Natural killer cell (primary cell): ENCODE results near the gene CD276. TPM values are rescaled to one million over a fixed set of nuclear protein-coding genes. Genes with fewer than 3 reads are reported as not detected.
A peak's percentile ranks its signal among the peaks of the same experiment; 100 is the strongest.

Source experiments
- ATAC-seq, 3 donors: fragments of 150-1000 bp in 2 of 3; fragments of 200-7000 bp in 1 of 3; cut with Tn5 transposase; 1 replicate in 1 of 3; 2 replicates in 2 of 3; pipeline ENCODE4 v1.10.0; 2021; ENCODE audit warnings: mild to moderate bottlenecking in 2 of 3, moderate library complexity in 2 of 3
- DNase-seq, 2 donors: peaks; one replicate each; pipeline versions ENCODE4 v3.0.0 to v3.0.0-alpha.2; 2013 to 2021; ENCODE audit warnings: mixed read lengths in 1 of 2
- H3K27ac ChIP-seq: one replicate; pipeline ENCODE4 v1.5.1; 2013; ENCODE audit warnings: mild to moderate bottlenecking, low read length
- H3K27me3 ChIP-seq: one replicate; pipeline ENCODE4 v1.6.1; 2013; ENCODE audit warnings: low read length; ENCODE audit not compliant: control insufficient read depth, insufficient read depth
- H3K36me3 ChIP-seq: one replicate; pipeline ENCODE4 v1.6.1; 2013; ENCODE audit warnings: low read length; ENCODE audit not compliant: control insufficient read depth, insufficient read depth
- H3K4me1 ChIP-seq: one replicate; pipeline ENCODE4 v1.6.1; 2013; ENCODE audit warnings: low read length; ENCODE audit not compliant: control insufficient read depth, insufficient read depth
- H3K4me3 ChIP-seq: one replicate; pipeline ENCODE4 v1.5.1; 2013; ENCODE audit warnings: low read length
- H3K9me3 ChIP-seq: one replicate; pipeline ENCODE4 v1.6.1; 2013; ENCODE audit warnings: low read length; ENCODE audit not compliant: control insufficient read depth, insufficient read depth
- H3K27ac Mint-ChIP-seq, 2 donors: one replicate each; pipeline ENCODE4 v1.8.0; 2022; ENCODE audit warnings: mild to moderate bottlenecking in 2 of 2, mixed read lengths in 2 of 2, moderate library complexity in 1 of 2
- H3K27me3 Mint-ChIP-seq, 2 donors: one replicate each; pipeline ENCODE4 v1.8.0; 2022; ENCODE audit warnings: low read depth in 2 of 2, mixed read lengths in 2 of 2
- H3K36me3 Mint-ChIP-seq: one replicate; pipeline ENCODE4 v1.8.0; 2022; ENCODE audit warnings: mixed read lengths
- H3K4me1 Mint-ChIP-seq, 2 donors: one replicate each; pipeline ENCODE4 v1.8.0; 2022; ENCODE audit warnings: mixed read lengths in 2 of 2
- H3K4me3 Mint-ChIP-seq: one replicate; pipeline ENCODE4 v1.8.0; 2022; ENCODE audit warnings: mild to moderate bottlenecking, moderate library complexity, mixed read lengths
- H3K9me3 Mint-ChIP-seq, 2 donors: one replicate each; pipeline ENCODE4 v1.8.0; 2022; ENCODE audit warnings: mixed read lengths in 2 of 2
- WGBS: methylation state at CpG from one replicate; pipeline ENCODE4 v1.1.7; 2013; ENCODE audit warnings: missing lambda C conversion rate; ENCODE audit not compliant: insufficient coverage; 5-methylcytosine and 5-hydroxymethylcytosine counted together
- intact Hi-C: fragments of 100-400 bp; cut with micrococcal nuclease; formaldehyde crosslinking; loops from one replicate; pipeline ENCODE4 v1.14.2; 2022
- total RNA-seq, 4 donors: library from RNA; stranded (reverse); fragments of 120-200 nt in 1 of 4; gene quantifications; one replicate each; pipeline versions ENCODE4 v1.2.3 to v1.2.4, GENCODE V29; 2013 to 2022
- TF ChIP-seq, protein P1 (sequence below): fragments of 200-600 bp; IDR thresholded peaks from one replicate; pipeline ENCODE4 v1.8.0; 2022; ENCODE audit warnings: antibody characterized with exemption

Gene CD276
- total RNA-seq, 3 donors from 2014 or later (not counting 1 experiment from before 2014, with no cell fraction given), result not detected

DNA sequence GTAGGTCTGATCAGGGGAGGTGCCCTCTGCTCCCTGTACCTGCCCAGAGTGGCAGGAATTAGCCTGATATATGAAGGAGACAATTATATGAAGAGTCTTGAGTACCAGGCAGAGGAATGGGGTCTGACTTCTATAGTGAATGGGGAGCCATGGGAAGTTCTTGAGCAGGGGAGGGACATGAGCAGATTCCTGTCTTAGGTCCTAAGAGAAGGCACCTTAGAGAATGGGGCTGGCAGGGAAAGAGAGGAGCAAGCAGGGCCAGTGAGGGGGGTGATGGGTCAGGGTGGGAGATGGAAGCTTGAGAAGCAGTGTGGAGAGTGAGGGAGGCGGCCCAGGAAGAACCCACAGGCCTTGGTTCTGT lies 12.4 kb downstream of the CD276 start:
- TF ChIP-seq, protein P1, sequence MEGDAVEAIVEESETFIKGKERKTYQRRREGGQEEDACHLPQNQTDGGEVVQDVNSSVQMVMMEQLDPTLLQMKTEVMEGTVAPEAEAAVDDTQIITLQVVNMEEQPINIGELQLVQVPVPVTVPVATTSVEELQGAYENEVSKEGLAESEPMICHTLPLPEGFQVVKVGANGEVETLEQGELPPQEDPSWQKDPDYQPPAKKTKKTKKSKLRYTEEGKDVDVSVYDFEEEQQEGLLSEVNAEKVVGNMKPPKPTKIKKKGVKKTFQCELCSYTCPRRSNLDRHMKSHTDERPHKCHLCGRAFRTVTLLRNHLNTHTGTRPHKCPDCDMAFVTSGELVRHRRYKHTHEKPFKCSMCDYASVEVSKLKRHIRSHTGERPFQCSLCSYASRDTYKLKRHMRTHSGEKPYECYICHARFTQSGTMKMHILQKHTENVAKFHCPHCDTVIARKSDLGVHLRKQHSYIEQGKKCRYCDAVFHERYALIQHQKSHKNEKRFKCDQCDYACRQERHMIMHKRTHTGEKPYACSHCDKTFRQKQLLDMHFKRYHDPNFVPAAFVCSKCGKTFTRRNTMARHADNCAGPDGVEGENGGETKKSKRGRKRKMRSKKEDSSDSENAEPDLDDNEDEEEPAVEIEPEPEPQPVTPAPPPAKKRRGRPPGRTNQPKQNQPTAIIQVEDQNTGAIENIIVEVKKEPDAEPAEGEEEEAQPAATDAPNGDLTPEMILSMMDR, result no peak
- no peaks in the 10 kb centered on the region for H3K9me3 Mint-ChIP-seq
- no peaks in the 10 kb centered on the region for H3K36me3 ChIP-seq
- H3K27me3 ChIP-seq, result peaks cover 21% of the 10 kb centered on the region
- H3K36me3 Mint-ChIP-seq, result no peaks in the 10 kb centered on the region
- H3K9me3 ChIP-seq, result no peaks in the 10 kb centered on the region
- H3K4me1 ChIP-seq, result peaks cover 13% of the 10 kb centered on the region
- no peak overlapping the region for H3K27ac ChIP-seq
- H3K4me1 Mint-ChIP-seq, result peaks cover 11 to 22% of the 10 kb centered on the region in 2 donors
- peak overlapping the region in 1 of 2 donors; percentile 76 for H3K27ac Mint-ChIP-seq
- DNase-seq (no peak), ATAC-seq (no peak)
- no peak overlapping the region for H3K4me3 Mint-ChIP-seq
- WGBS, result 5% methylated on average over 1 of the region's 1 CpG
- H3K4me3 ChIP-seq, result no peak overlapping the region
- intact Hi-C loops, result no loop called here
- peaks cover 49 to 65% of the 10 kb centered on the region in 2 donors for H3K27me3 Mint-ChIP-seq

DNA sequence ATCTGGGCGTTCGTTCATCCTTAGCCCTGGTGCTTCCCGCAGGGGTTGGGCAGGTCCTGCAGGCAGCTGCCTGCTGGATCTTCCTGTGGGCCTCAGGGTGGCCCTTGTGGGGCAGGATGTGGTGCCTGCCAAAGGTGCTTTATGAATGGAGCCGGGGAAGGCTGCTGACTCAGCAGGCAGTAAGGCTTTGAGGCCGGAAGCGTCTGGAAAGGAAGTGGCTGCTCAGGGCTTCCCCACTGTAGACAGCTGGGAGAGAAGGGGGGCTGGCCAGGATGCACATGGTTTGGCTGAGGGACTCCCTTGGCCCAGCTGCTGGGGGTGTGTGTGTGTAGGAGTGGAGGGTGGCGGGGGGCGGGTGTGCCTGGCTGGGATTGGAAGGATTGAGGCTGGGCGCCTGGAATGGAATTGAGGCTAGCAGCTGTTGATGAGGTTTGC lies 12.9 kb downstream of the CD276 start:
- Mint-ChIP-seq H3K36me3 (no peaks in the 10 kb centered on the region), H3K27ac (peak overlapping the region in 1 of 2 donors; percentile 76), H3K4me1 (peaks cover 11 to 22% of the 10 kb centered on the region in 2 donors), H3K27me3 (peaks cover 49 to 65% of the 10 kb centered on the region in 2 donors), H3K9me3 (no peaks in the 10 kb centered on the region), H3K4me3 (no peak overlapping the region)
- ATAC-seq, result peak; percentile 86 to 94 (median 87)
- H3K36me3 ChIP-seq, result no peaks in the 10 kb centered on the region
- H3K9me3 ChIP-seq, result no peaks in the 10 kb centered on the region
- TF ChIP-seq, protein P1, result no peak
- peaks cover 21% of the 10 kb centered on the region for H3K27me3 ChIP-seq
- peak; percentile 45 to 86 for DNase-seq
- intact Hi-C loops, result no loop called here
- 0% methylated on average over 9 of the region's 9 CpGs for WGBS
- no peak overlapping the region for H3K27ac ChIP-seq
- H3K4me3 ChIP-seq, result no peak overlapping the region
- peaks cover 13% of the 10 kb centered on the region for H3K4me1 ChIP-seq

DNA sequence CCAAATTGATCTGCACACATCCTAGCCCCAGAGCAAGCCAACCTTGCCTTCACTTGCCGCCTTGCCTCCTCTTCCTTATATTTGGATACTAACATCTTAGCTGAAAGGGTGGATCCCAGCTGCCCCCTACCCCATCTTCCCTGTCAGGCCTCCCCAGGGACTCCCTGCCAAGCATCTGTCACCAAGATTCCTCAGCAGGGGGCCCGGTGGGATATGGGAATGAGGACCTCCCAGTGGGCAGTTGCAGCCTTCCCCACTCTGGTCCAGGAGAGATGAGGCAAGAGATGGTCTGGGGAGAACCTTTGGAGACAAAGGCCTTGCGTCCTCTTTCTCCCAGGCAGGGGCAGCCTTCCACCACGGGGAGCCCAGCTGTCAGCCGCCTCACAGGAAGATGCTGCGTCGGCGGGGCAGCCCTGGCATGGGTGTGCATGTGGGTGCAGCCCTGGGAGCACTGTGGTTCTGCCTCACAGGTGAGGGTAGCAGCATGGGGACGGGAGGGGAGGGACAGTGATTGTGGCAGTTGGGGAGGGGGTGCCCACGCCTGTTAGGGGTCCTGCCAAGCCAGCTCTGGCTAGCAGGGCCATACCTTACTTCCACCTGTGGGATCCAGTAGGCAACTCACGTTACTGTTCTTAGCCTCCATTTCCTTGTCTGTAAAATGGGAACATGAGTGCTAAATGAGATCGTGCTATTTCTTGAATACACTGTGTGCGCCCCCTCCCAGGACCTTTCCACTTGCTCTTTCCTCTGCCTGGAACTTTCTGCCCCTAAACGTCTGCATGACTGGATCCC lies 15.3 kb downstream of the CD276 start:
- Mint-ChIP-seq H3K4me1 (peaks cover 11 to 22% of the 10 kb centered on the region in 2 donors), H3K36me3 (no peaks in the 10 kb centered on the region), H3K9me3 (no peaks in the 10 kb centered on the region), H3K27me3 (peaks cover 40 to 45% of the 10 kb centered on the region in 2 donors), H3K27ac (no peak overlapping the region), H3K4me3 (no peak overlapping the region)
- TF ChIP-seq, protein P1, result no peak
- intact Hi-C loops, result loop anchor here (1.0 kb wide), 4 partner anchors 22 to 458 kb away; no protein-coding TSS in a partner anchor
- DNase-seq, result no peak
- no peaks in the 10 kb centered on the region for H3K9me3 ChIP-seq
- no peaks in the 10 kb centered on the region for H3K36me3 ChIP-seq
- H3K27ac ChIP-seq, result no peak overlapping the region
- no peak overlapping the region for H3K4me3 ChIP-seq
- H3K4me1 ChIP-seq, result peaks cover 13% of the 10 kb centered on the region
- peaks cover 14% of the 10 kb centered on the region for H3K27me3 ChIP-seq
- ATAC-seq, result no peak
- 78% methylated on average over 14 of the region's 14 CpGs for WGBS
